Choroid plexus epithelial cell (primary cell): ENCODE results near the gene SHC2.

Source experiments
- DNase-seq: peaks from one replicate; pipeline ENCODE4 v3.0.0-alpha.2; 2010; ENCODE audit warnings: low read depth
- H3K4me3 ChIP-seq: 2 replicates; pipeline ENCODE4 v1.5.1; 2011; ENCODE audit warnings: low read depth, mild to moderate bottlenecking, control low read depth, low read length, moderate library complexity
- CTCF ChIP-seq: conservative IDR thresholded peaks from 2 replicates; pipeline ENCODE4 v1.5.1; 2011; ENCODE audit warnings: low read depth, mild to moderate bottlenecking, control low read depth, inconsistent platforms, low read length, moderate library complexity

Gene SHC2

DNA sequence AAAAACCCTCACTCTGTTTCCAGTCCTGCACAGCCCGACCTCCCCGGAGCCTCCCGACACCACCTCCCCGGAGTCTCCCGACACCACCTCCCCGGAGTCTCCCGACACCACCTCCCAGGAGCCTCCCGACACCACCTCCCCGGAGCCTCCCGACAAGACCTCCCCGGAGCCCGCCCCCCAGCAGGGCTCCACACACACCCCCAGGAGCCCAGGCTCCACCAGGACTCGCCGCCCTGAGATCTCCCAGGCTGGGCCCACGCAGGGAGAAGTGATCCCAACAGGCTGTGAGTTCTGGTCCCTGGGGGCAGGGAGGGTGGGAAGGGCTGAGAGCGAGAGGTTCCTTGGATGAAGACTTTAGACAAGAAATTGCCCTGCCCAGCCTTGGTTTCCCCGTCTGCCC lies 40.8 kb upstream of the SHC2 start:
- no peak overlapping the region for H3K4me3 ChIP-seq
- TF ChIP-seq CTCF: no peak
- no peak for DNase-seq

DNA sequence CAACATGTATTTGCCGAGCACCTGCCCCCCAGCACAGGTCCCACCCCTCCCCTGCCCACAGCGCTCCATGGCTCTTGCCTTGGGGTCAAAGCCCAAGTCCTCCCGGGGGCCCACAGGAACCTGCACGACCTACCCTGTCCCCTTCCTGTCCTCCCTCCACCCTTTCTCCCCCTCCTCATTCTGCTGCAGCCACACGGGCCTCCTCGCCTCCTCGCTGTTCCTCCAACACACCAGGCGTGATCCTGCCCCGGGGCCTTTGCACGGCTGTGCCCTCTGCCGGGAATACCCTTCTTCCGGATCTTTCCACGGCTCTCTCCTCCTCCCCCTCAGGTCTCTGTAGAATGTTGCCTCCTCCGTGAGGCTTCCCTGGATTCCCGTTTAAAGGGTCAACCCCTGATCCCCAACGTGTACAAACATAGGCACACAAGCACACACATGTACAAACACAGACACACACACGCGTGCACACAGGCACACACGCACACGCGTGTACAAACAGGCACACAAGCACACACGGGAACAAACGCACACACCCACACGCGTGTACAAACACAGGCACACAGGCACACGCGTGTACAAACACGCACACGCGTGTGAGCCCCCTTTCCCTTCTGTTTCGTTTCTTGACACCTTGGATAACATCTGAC lies 38.3 kb upstream of the SHC2 start:
- no peak overlapping the region for H3K4me3 ChIP-seq
- no peak for TF ChIP-seq CTCF
- DNase-seq: no peak

DNA sequence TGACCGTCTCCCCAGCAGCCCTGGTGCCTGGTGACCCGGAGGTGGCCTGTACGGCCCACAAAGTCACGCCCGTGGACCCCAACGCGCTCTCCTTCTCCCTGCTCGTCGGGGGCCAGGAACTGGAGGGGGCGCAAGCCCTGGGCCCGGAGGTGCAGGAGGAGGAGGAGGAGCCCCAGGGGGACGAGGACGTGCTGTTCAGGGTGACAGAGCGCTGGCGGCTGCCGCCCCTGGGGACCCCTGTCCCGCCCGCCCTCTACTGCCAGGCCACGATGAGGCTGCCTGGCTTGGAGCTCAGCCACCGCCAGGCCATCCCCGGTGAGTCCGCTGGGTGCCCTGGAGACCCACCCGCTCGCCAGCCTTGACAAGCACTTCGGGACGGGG lies 37.7 kb upstream of the SHC2 start:
- DNase-seq: no peak
- TF ChIP-seq CTCF: no peak
- no peak overlapping the region for H3K4me3 ChIP-seq

GRCh38 chr19:497869-498510 lies 37.2 kb upstream of the SHC2 start:
- no peak for DNase-seq
- H3K4me3 ChIP-seq: no peak overlapping the region

GRCh38 chr19:497491-497868 lies 36.6 kb upstream of the SHC2 start:
- DNase-seq: no peak
- no peak for TF ChIP-seq CTCF
- no peak overlapping the region for H3K4me3 ChIP-seq

More at GRCh38 chr19:497869-498510, 37.2 kb upstream of the SHC2 start:
- TF ChIP-seq CTCF: no peak

DNA sequence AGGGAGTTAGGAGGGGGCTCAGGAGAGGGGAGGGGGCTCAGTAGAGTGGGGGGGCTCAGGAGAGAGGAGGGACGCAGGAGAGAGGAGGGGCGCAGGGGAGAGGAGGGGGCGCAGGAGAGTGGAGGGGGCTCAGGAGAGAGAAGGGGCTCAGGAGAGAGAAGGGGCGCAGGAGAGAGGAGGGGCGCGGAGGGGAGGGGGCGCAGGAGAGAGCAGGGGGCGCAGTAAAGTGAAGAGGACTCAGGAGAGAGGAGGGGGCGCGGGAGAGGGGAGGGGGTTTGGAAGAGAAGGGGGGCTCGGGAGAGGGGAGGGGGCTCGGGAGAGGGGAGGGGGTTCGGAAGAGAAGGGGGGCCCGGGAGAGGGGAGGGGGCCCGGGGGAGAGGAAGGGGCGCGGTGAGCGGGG lies 36.2 kb upstream of the SHC2 start:
- no peak overlapping the region for H3K4me3 ChIP-seq
- no peak for TF ChIP-seq CTCF
- no peak for DNase-seq

- TF ChIP-seq CTCF: no peak
- H3K4me3 ChIP-seq: no peak within 1 kb of the TSS
- no peak for DNase-seq
Measured at GRCh38 chr19:496112-496665, 35.4 kb upstream of the SHC2 start, which contains the start of gene MADCAM1. Gene MADCAM1, plus strand, starts transcription at chr19:496486. Its CDS starts 14 bp downstream, at chr19:496500.
